ENCODE measurements around the gene PLB1. TPM values are rescaled to one million over a fixed set of nuclear protein-coding genes. Genes with fewer than 3 reads are reported as not detected.

The PLB1 gene
- total and polyA plus RNA-seq, 2 donors (not counting 1 experiment from before 2014, with no cell fraction given), result 0.25 to 0.51 TPM

DNA sequence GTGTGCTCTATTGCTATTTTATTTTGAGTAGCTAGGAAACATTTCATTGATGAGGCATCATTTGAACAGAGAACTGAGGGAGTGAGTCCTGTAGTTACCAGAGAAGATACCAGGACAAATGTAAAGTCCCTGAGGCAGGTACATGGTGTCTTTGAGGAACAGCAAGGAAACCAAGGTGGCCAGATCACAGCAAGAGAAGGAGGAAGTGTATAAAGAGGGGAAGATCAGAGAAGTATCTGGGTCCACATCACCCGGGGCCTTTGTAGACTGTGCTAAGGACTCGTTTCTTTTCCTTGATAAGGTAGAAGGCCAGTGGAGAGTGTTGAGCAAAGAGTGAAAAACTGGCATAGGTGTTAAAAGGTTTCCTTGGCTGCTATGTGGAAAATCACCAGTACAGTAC lies 34.8 kb upstream of the PLB1 start:
- H3K4me1 ChIP-seq (ENCODE audit: control insufficient read depth in 2 of 2, insufficient read depth in 2 of 2, low read length in 2 of 2), result no peaks in the 10 kb centered on the region
- H3K27ac Mint-ChIP-seq, result no peak overlapping the region
- no peak overlapping the region for H3K9ac ChIP-seq (ENCODE audit: low read length)
- intact Hi-C loops (cut with micrococcal nuclease), result no loop called here
- TF ChIP-seq CTCF (IDR thresholded peaks at IDR 0.05) (no peak), EZH2 (IDR thresholded peaks at IDR 0.05; ENCODE audit: borderline replicate concordance, insufficient read depth, low read depth, low read length, poor library complexity, severe bottlenecking) (no peak)
- no peak overlapping the region for H3K4me3 ChIP-seq (ENCODE audit: control extremely low read depth in 1 of 5, extremely low read depth in 1 of 5, insufficient read depth in 1 of 5, low read depth in 2 of 5, low read length in 4 of 5)
- no peaks in the 10 kb centered on the region for H4K20me1 ChIP-seq (ENCODE audit: control insufficient read depth, insufficient read depth, low read length, poor library complexity, severe bottlenecking)
- ChIA-PET CTCF (interaction anchor here (0.6 to 2.0 kb wide), 2 partner anchors 323 to 758 kb away, joined by 4 read pairs; no protein-coding TSS in a partner anchor), POLR2A (interaction anchor here (0.7 kb wide), 1 partner anchor 767 kb away, joined by 4 read pairs; no protein-coding TSS in a partner anchor)
- H3K27me3 Mint-ChIP-seq, result peaks cover 31% of the 10 kb centered on the region
- no peak overlapping the region for H3K27ac ChIP-seq (ENCODE audit: low read length in 2 of 2)
- no peak for DNase-seq
- H3K9me3 Mint-ChIP-seq (ENCODE audit: insufficient read depth), result peaks cover 5% of the 10 kb centered on the region
- H2AFZ ChIP-seq (ENCODE audit: insufficient read depth, low read depth, low read length, poor library complexity, severe bottlenecking), result no peak overlapping the region
- ATAC-seq (ENCODE audit: low read depth), result no peak
- no peaks in the 10 kb centered on the region for H3K4me1 Mint-ChIP-seq
- peaks cover 0 to 3% (median 0%) of the 10 kb centered on the region in 3 donors for H3K9me3 ChIP-seq (ENCODE audit: control extremely low read depth in 1 of 3, control insufficient read depth in 2 of 3, insufficient read depth in 1 of 3, low read length in 2 of 3)
- H3K4me2 ChIP-seq (replicated peaks; ENCODE audit: low read depth, low read length, poor library complexity, severe bottlenecking), result no peak overlapping the region
- WGBS (ENCODE audit: insufficient coverage), result 54% methylated on average over 2 of the region's 2 CpGs
- H3K36me3 ChIP-seq (replicated peaks in 1 of 2; ENCODE audit: control extremely low read depth in 1 of 2, control insufficient read depth in 1 of 2, extremely low read depth in 1 of 2, insufficient read depth in 2 of 2, low read length in 1 of 2), result no peaks in the 10 kb centered on the region
- H3K27me3 ChIP-seq (replicated peaks in 1 of 4; ENCODE audit: control extremely low read depth in 1 of 4, control insufficient read depth in 3 of 4, insufficient read depth in 4 of 4, low read length in 3 of 4), result peaks cover 0 to 3% (median 0%) of the 10 kb centered on the region in 4 experiments
- H3K4me3 Mint-ChIP-seq, result no peak overlapping the region
- no peaks in the 10 kb centered on the region for H3K79me2 ChIP-seq (ENCODE audit: control insufficient read depth, insufficient read depth, low read length)

DNA sequence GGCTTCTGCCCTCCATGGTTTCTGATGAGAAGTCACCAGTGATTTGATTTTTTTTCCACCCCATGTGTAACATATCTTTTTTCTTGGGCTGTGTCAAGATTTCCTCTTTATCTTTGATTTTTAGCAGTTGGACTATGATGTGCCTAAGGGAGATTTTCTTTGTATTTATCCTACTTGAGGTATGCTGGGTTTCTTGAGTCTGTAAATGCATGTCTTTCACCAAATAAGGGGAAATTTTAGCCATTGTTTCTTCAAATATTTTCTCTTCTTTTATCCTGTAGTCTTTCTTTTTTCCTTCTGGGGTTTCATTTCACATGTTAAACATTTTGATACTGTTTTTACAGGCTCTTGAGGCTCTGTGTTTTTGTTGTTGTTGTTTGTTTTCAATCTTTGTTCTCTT lies 33.7 kb upstream of the PLB1 start:
- ChIA-PET CTCF (interaction anchor here (1.4 kb wide), 1 partner anchor 9 kb away, joined by 4 read pairs; no protein-coding TSS in a partner anchor), POLR2A (no interaction called here)
- Histone ChIP-seq H3K27me3 (replicated peaks in 1 of 4; ENCODE audit: control extremely low read depth in 1 of 4, control insufficient read depth in 3 of 4, insufficient read depth in 4 of 4, low read length in 3 of 4) (peaks cover 0 to 6% (median 0%) of the 10 kb centered on the region in 4 experiments), H2AFZ (ENCODE audit: insufficient read depth, low read depth, low read length, poor library complexity, severe bottlenecking) (no peak overlapping the region), H3K4me2 (replicated peaks; ENCODE audit: low read depth, low read length, poor library complexity, severe bottlenecking) (no peak overlapping the region), H3K4me1 (ENCODE audit: control insufficient read depth in 2 of 2, insufficient read depth in 2 of 2, low read length in 2 of 2) (no peaks in the 10 kb centered on the region), H4K20me1 (ENCODE audit: control insufficient read depth, insufficient read depth, low read length, poor library complexity, severe bottlenecking) (no peaks in the 10 kb centered on the region), H3K27ac (ENCODE audit: low read length in 2 of 2) (no peak overlapping the region), H3K36me3 (replicated peaks in 1 of 2; ENCODE audit: control extremely low read depth in 1 of 2, control insufficient read depth in 1 of 2, extremely low read depth in 1 of 2, insufficient read depth in 2 of 2, low read length in 1 of 2) (no peaks in the 10 kb centered on the region), H3K4me3 (ENCODE audit: control extremely low read depth in 1 of 5, extremely low read depth in 1 of 5, insufficient read depth in 1 of 5, low read depth in 2 of 5, low read length in 4 of 5) (no peak overlapping the region), H3K9ac (ENCODE audit: low read length) (no peak overlapping the region), H3K79me2 (ENCODE audit: control insufficient read depth, insufficient read depth, low read length) (no peaks in the 10 kb centered on the region), H3K9me3 (ENCODE audit: control extremely low read depth in 1 of 3, control insufficient read depth in 2 of 3, insufficient read depth in 1 of 3, low read length in 2 of 3) (peaks cover 0 to 3% (median 0%) of the 10 kb centered on the region in 3 donors)
- H3K9me3 Mint-ChIP-seq (ENCODE audit: insufficient read depth), result peaks cover 5% of the 10 kb centered on the region
- H3K27me3 Mint-ChIP-seq, result peaks cover 35% of the 10 kb centered on the region
- no peaks in the 10 kb centered on the region for H3K4me1 Mint-ChIP-seq
- intact Hi-C loops (cut with micrococcal nuclease), result no loop called here
- TF ChIP-seq CTCF (IDR thresholded peaks at IDR 0.05) (no peak), EZH2 (IDR thresholded peaks at IDR 0.05; ENCODE audit: borderline replicate concordance, insufficient read depth, low read depth, low read length, poor library complexity, severe bottlenecking) (no peak)
- ATAC-seq (ENCODE audit: low read depth) (no peak), DNase-seq (no peak)
- H3K27ac Mint-ChIP-seq, result no peak overlapping the region
- no peak overlapping the region for H3K4me3 Mint-ChIP-seq
